ENCODE data around the gene GUCY1B1.

GRCh38 chr4:155741546-155741945, 17.3 kb upstream of the GUCY1B1 start:
- TF ChIP-seq, protein P1, sequence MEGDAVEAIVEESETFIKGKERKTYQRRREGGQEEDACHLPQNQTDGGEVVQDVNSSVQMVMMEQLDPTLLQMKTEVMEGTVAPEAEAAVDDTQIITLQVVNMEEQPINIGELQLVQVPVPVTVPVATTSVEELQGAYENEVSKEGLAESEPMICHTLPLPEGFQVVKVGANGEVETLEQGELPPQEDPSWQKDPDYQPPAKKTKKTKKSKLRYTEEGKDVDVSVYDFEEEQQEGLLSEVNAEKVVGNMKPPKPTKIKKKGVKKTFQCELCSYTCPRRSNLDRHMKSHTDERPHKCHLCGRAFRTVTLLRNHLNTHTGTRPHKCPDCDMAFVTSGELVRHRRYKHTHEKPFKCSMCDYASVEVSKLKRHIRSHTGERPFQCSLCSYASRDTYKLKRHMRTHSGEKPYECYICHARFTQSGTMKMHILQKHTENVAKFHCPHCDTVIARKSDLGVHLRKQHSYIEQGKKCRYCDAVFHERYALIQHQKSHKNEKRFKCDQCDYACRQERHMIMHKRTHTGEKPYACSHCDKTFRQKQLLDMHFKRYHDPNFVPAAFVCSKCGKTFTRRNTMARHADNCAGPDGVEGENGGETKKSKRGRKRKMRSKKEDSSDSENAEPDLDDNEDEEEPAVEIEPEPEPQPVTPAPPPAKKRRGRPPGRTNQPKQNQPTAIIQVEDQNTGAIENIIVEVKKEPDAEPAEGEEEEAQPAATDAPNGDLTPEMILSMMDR (IDR thresholded peaks at IDR 0.05) = no peak
- no peak for TF ChIP-seq POLR2A (IDR thresholded peaks at IDR 0.05)

Data from uterus (tissue), 2 donors.